ENCODE results near the gene TM7SF3.
"Not testable (repeated sequence)": the region's sequence is repeated elsewhere in the genome, so short reads cannot be mapped to it uniquely, and the experiment has no call there.

TM7SF3 gene

DNA sequence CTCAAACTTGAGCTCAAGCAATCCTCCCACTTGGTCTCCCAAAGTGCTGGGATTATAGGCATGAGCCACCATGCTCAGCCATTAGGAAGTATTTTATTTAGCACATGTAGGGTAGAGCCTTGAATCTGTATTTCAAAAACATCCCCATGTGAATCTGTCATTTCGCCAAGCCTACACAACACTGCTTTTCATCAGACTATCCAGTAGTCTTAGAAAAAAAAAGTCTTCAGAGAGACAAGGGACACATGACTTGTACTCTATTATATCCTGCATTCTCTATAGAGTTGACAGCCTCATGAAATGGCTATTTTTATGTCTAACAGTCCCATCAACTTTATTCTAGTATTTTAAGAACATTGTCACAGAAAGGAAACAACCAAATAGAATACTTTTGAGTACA, 35.4 kb downstream of the TM7SF3 start:
- no peak for DNase-seq (ENCODE audit: low read depth)

DNA sequence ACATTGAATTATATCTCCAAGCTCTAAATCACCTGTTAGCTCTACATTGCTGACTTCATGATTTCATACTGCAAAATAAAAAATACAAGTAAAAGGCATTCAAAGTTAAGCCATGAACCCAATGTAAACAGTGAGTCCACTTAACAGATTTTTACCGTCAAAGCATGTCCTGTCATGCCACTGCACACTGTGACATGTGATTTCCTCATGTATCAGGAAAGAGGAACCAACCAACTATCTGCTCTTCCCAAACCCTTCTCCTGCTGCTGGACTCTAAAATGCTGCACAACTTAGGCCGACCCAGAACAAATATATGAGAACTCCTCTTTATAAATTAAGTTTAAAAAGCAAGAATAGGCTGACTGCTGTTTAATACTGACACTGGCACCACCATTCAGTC, 37.5 kb downstream of the TM7SF3 start:
- DNase-seq (ENCODE audit: low read depth), result no peak

DNA sequence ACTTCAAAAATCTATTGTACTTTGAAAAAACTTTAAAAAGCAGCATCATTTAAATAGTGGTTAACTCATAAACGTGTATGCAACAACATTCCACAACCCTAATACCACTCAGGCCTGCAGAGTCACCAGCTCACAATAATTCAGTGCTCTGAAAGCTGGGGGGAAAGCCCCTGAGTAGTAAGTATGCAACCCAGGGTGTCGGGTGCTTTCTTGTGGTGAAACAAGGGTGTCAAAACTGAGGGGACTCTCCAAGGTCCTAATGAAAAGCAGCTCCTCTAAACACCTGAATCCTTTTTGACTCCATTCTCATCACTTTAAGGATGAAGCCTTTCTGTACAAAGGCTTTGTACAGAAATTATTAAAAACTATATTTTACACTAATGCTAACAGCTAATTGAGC, 42.2 kb downstream of the TM7SF3 start:
- DNase-seq (ENCODE audit: low read depth), result no peak

DNA sequence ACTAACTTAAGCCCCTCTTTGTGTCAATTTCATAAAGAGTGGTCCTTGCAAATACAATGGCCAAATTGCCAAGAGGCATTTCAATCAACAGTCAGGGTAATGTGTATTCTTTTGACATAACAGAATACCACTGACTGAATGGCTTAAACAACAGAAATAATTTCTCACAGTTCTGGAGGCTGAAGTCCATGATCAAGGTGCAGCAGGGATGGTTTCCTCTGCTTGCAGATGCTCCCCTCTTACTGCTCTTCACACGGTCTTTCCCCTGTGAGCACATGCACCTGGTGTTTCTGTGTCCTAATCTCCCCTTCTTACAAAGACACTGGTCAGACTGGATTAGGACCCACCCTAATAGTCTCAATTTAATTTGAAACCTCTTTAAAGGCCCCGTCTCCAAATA, 44.0 kb downstream of the TM7SF3 start:
- DNase-seq (ENCODE audit: low read depth), result no peak

DNA sequence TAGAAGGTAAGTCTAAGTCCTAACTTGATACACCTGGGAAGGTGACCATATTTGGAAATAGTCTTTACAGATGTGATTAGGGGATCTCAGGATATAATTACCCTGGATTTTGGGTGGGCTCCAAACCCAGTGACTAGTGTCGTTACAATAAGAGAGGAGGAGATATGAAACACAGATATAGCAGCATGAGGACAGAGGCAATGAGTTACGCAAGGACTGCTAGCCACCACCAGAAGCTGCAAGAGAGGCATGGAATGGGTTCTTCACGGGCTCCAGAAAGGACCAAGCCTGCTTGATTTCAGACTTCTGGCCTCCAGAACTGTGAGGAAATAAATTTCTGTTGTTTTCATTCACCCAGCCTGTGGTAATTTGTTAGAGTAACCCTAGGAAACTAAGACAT, 47.3 kb downstream of the TM7SF3 start:
- DNase-seq (ENCODE audit: low read depth), result no peak

DNA sequence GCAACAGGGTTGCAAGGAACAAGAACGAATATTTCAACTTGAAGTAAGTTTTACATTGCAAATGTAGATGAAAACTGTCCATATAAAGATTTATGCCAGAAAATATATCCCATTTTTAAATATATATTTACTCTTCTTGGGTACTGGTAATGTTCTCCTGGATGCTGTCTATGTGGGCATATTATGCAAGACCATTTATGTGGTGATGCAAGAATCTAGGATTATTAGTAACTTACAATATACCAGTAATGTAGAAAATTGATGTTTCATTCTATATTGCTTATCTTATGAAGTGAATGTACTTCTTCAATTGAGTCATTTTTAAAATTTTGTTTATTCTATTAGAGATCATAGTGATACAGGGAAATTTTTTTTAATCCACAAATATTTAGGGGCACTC, 50.8 kb downstream of the TM7SF3 start:
- peak; percentile 61 for DNase-seq (ENCODE audit: low read depth)

DNA sequence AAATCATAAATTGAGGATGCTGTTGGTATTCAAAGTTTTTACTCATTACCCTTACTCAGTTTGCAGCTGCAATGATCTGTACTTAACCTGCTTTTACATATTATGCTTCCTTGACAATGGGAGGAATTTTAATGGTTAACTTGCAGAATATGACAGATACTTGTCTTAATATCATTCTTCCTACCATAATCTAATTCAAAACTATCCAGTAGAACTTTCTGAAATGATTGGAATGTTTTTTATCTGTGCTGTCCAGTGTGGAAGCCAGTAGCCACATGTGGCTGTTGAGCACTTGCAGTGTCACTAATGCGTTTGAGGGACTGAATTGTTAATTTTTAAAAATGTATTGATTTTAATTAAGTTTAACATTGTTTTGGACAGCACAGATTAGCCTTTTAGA, 52.4 kb downstream of the TM7SF3 start:
- DNase-seq (ENCODE audit: low read depth), result no peak

DNA sequence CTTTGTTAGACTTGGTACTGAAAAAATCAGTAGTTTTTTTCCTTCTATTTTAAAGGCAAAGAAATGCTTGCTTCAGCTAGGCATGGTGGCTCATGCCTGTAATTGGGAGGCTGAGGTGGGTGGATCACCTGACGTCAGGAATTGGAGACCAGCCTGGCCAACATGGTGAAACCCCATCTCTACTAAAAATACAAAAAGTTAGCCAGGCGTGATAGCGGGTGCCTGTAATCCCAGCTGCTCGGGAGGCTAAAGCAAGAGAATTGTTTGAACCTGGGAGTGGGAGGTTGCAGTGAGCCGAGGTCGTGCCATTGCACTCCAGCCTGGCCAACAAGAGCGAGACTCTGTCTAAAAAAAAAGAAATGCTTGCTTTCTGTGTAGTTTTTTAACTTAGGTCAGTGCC, 52.8 kb downstream of the TM7SF3 start:
- DNase-seq (ENCODE audit: low read depth), result not testable (repeated sequence)

DNA sequence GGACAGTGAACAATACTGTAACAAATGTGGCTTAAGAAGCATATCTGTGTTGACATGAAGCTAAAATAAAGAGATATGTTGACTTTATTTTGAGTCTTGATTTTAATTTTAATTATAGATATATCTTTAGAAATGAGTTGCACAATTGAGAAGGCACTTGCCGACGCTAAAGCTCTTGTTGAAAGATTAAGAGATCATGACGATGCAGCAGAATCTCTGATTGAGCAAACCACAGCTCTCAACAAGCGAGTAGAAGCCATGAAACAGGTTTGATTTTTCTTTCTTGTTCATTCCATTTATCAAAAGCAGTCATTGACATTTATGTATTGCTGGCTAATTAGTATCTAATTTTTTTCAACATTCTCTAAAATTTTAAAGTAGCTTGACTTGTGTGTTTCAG, 60.2 kb downstream of the TM7SF3 start:
- peak; percentile 55 for DNase-seq (ENCODE audit: low read depth)

DNA sequence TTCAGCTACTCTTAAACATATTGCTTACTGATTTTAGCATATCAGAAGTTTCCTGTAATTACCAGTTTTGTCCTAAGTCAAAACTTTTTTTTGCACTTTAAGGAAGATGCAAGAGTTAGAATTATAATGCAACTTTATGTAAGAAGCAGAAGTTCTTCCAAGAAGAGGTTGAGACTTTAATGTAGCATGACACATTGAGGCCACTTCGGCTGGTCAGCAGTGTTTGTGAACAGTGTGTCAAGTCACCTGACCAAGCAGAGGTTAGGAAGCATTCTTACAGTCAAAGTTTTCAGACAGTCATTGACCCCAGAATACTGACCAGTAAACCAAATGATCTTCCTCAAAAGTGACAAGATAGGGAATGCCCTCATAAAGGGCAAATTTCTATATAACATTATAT, 60.7 kb downstream of the TM7SF3 start:
- peak; percentile 37 for DNase-seq (ENCODE audit: low read depth)

DNA sequence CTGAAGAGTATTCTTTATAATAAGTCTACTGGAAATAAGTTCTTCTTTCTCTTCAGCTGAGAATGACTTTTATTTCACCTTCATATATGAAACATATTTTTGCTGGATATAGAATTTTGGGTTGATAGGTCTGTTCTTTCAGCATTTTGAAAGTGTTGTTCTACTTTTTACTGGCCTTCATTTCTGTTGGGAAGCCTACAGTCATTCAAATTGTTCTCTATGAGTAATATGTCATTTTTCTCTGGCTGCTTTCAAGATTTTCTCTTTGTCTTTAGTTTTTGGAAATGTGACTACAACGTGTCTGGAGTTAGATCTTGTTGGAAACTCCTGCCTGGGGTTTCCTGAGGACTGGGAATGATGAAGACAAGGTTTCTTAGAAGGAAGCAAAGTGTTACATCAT, 65.9 kb downstream of the TM7SF3 start:
- no peak for DNase-seq (ENCODE audit: low read depth)

DNA sequence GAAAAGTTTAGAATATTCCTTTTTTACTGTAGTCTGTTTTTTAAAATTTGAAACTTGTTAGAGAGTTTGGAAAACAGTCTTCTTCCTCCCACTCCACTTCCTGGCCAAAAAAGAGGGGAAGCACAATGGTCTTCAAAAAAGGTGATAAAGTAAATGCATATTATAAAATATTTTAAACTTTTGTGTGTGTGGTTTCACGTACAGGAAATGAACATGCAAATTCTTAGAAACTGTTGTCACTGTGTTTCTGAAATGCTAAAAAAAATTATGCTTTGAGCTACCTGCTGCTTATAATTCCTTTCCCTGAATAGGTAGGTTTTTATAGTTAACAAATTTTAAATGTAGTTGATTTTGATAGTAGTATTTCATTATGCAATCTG, 73.0 kb downstream of the TM7SF3 start:
- no peak for DNase-seq (ENCODE audit: low read depth)

DNA sequence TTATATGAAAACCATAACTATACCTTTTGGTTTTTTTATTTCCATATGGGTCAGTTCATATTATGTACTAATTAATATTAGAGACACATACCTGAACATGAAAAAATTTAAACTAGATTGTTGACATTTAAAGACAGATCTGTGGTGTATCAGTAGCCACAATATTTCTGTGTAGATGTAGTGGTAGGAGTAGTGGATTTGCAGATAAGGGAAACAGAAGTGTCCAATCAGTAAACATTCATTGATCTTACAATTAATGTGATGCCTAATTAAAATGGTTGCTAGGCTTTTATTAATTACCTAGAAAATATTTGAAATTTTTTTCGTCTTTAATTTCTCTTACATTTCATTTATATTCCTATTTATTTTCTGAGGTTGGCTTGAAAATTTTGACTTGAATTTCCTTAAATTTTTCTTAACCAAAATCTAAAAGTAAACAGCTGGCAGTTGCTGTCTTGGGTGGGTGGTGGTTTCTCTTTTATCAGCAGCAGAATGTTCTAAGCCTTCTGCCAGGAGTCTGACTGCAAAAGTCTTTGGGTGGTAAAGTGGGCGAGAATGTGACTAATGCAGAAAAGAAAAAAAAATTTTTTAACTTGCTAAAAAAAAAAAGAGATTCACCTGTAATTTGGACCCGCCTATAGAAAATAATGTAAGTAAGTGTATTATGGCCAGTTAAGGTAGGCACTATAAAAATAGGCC, 73.5 kb downstream of the TM7SF3 start:
- peak; percentile 58 for DNase-seq (ENCODE audit: low read depth)

DNA sequence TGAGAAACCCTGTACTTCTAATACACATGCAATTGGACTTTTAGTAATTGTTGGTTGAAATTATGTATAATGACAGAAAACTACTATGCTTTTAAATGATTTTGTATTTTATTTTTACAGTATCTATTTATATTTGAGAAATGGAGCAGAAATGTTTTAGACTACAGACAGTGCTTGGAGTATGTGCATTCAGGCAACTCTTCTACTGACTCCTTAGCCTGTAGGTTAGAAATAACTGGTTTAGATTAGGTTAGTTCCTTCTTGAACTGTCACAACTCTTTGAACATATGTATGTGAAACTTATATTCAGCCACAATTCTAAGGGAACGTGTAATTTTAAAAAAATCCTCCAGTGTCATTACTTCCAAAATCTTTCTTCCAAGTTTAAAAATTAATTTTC, 74.2 kb downstream of the TM7SF3 start:
- no peak for DNase-seq (ENCODE audit: low read depth)

DNA sequence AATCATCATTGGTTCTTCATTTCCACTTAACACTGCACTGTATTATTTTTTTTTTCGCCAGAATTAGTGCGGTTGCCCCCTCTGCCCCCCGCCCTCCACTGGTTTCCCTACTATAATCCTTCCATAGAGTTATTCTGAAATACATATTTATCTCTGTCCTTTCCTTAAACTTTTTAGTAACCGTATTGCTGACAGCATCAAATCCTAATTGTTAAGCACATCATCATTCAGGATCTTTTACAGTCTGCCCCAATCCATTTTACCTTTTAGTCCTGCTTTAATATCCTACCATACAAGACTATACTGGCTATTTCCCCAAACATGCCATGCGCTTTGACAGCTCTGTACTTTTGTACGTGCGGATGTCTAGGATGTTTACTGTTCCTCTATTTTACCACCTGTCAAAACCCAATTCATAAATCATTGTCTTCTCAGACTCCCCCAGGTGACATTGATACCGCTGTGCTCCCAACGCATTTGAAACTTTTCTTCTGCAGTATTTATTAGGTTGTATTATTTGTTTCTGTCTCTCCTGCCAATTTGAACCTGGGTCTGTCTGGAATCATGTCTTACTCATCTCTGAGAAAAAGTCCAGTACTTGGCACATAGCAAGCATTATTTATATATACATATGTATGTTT, 74.9 kb downstream of the TM7SF3 start:
- DNase-seq (ENCODE audit: low read depth), result no peak

DNA sequence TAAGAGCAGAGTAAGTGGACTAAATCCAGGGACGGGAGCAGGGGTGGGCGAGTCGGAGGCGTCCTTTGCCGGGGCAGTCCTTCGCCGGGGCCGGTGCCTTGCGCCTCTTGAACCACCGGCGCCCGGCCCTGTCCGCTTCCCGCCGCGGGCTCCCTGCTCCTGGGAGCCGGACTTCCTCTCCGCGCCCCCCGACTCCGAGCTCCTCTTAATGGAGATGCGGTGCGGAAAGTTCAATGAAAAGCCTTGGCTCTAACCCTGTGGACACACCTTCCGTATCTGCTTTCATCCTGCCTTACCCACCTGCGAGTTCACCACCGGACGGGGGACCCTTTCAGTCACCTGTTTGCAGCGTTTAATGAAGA, 75.5 kb downstream of the TM7SF3 start:
- DNase-seq (ENCODE audit: low read depth), result no peak

DNA sequence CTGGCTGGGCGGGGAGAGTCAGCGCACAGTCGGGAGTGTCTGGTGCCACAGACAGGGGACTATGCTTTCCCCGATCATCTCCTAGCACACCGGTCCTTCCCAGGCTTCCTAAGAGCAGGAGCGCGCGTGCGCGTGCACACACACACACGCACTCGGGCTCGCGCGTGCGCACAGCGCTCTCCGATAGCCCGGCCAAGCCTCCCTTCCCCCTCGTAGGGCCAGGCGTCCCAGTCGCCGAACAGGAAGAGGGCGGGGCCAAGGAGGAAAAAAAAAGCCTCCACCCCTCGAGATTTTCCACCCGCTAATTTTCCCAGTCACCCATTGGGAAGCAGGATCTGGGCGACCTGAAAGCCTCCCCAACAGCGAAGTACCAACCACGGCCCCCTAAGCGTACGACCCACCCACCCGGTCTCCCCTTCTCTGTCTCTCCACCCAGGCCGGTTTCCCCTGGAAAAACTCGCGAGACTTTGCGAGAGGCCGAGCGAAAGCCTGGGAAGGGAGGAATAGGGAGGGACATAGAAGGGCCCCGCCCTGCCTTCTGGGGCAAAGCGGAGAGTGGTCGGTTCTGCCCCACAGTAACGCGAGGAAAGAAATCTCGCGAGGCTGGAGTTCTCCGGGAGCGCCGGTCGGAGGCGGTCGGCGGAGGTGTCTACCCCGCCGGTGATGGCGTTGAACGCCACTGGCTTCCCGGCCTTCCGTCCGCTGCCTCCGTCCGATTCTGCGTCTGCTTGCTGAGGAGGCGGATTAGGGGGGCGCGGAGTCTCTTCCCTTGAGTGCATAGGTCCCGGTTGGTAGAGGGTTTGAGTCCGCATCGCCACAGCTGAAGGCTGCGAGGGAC, 76.1 kb downstream of the TM7SF3 start, which contains the start of the genes FGFR1OP2 and INTS13:
TSS of gene FGFR1OP2 (plus strand) at position 608 of the 838 bp plus-strand sequence. CDS start 15,689 bp downstream, outside the sequence.
TSS of gene INTS13 (minus strand) at position 119 of the 838 bp plus-strand sequence. CDS start 1,178 bp downstream, outside the sequence.
- DNase-seq (ENCODE audit: low read depth), result peak; percentile 98

DNA sequence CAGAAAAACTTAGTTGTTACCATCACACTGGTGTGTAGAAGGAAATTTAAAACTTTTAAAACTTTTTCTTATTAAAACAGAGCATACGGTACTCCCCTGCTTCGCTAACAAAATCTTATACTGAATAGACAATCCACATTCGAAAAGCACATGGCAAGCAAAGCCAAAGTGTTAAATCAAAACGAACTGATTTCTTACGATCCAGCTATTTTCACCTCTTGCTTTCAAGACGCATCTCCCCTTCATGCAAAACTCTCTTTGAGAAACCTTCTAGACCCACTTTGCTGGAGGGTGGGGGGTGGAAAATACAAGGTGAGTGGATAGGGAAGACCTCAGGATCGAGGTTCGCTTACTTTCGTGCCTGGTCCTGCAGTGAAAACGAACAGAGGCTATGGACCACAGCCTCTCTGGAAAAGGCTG, 76.7 kb downstream of the TM7SF3 start:
- no peak for DNase-seq (ENCODE audit: low read depth)

DNA sequence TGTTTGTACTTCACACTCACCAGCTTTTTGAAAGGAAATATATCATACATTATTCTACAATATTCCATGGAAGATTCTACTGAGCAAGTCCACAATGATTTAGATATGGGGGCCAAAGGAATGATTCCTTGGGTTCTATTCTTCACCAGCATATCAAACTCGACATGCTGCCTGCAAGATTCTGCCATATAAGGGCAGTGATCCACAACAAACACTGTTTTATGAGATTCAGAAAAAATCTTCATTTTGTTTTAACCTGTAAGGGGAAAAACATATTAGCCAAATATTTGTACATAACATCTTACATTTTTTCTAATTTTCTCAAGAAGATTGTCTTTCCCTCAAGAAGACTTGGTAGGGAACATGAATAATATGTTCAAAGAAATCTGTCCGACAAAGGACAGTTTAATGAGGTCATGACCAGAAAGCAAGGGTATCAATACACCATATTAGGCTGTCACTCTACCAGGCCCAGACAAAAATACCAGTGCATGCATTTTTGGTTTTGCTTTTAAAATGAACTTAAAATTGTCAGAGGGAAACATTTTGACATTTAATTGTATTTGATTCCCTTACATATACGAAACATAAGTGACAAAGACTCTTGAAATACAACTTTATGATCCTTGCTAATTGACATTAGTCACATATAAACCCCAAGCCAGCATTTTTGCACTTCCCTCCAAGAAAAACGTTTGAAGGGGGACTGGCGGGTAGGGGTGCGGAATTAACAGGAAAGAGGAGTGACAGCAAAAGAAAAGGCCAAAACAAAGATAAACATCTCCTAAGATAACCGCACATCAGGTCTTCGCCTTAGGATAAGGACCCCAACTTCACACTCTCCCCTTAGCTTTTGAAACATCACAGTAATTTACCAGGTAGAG, 77.4 kb downstream of the TM7SF3 start:
- no peak for DNase-seq (ENCODE audit: low read depth)

DNA sequence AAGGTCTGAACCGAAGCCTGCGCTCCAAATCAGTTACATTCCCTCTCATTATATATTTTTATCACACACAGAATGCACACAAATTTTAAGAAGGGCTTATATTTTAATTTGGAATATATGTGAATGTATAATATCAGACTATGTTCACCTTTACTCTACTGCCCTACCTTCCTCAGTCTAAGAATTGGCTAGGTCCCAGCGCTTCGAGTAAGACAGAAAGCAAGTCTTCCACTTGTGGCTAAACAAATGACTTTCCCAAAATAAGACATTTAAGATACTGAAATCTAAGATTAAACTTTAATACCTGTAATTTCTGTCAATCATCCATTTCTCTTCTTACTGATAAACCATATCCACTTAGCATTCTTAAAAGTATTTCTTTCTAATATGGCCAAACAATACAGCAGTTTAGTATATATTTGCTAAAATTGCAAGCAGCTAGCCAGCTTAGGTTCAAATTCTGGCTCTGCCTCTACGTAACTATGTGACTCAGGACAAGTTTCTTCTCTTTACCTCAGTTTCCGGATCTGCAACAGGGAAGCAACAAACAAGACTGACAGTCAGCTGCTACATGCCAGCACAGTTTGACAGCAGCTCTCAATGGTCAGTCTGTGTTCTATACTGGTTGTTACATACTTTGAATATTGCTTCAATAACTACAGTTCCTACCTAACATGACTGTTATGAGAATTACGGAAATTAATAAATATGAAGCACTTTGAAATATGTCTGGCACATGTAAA, 78.4 kb downstream of the TM7SF3 start:
- no peak for DNase-seq (ENCODE audit: low read depth)

DNA sequence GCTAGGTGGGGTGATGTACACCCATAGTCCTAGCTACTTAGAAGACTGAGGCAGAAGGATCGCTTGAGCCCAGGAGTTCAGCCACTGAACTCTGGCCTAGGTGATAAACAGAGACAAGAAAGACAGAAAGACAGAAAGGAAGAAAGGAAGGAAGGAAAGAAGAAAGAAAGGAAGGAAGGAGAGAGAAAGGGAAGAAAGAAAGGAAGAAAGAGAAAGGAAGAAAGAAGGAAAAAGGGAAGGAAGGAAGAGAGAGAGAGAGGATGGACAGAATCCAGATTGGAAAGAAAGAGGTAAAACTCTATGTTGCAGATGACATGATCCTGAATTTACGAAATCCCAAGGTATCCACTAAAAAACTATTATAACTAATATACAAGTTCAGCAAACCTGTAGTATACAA, 84.6 kb downstream of the TM7SF3 start:
- no peak for DNase-seq (ENCODE audit: low read depth)

All from amniotic epithelial cell (primary cell).